Suprapubic skin (tissue), 4 donors: ENCODE results near the gene TRMT11. TPM values are rescaled to one million over a fixed set of nuclear protein-coding genes. Genes with fewer than 3 reads are reported as not detected.

Source experiments
- DNase-seq, 2 donors: peaks; one replicate each; pipeline ENCODE4 v3.0.0-alpha.2; 2019; ENCODE audit warnings: low spot score in 2 of 2
- H3K27ac ChIP-seq: fragments of 200-600 bp; sonication (generic); one replicate; pipeline ENCODE4 v1.5.1; 2019
- H3K27me3 ChIP-seq: fragments of 200-600 bp; sonication (generic); one replicate; pipeline ENCODE4 v1.5.1; 2019
- H3K36me3 ChIP-seq: fragments of 200-600 bp; sonication (generic); one replicate; pipeline ENCODE4 v1.5.1; 2019
- H3K4me1 ChIP-seq: fragments of 200-600 bp; sonication (generic); one replicate; pipeline ENCODE4 v1.5.1; 2019
- H3K4me3 ChIP-seq: fragments of 200-600 bp; sonication (generic); one replicate; pipeline ENCODE4 v1.5.1; 2019; ENCODE audit warnings: mild to moderate bottlenecking
- H3K9me3 ChIP-seq: fragments of 200-600 bp; sonication (generic); one replicate; pipeline ENCODE4 v1.5.1; 2019
- EP300 ChIP-seq: sonication (generic); formaldehyde crosslinking; IDR thresholded peaks from one replicate; pipeline ENCODE4 v1.6.1; 2017; ENCODE audit warnings: antibody characterized with exemption
- POLR2A ChIP-seq, 2 donors: fragments of 450-650 bp; IDR thresholded peaks; one replicate each; pipeline ENCODE4 v1.6.1; 2017; ENCODE audit warnings: antibody characterized with exemption in 2 of 2, mild to moderate bottlenecking in 2 of 2, moderate library complexity in 2 of 2
- POLR2AphosphoS5 ChIP-seq, 3 donors: sonication (generic); formaldehyde crosslinking; IDR thresholded peaks; one replicate each; pipeline ENCODE4 v1.6.1; 2017; ENCODE audit warnings: antibody characterized with exemption in 3 of 3
- WGBS: methylation state at CpG from one replicate; pipeline ENCODE4 v1.1.5; 2018; 5-methylcytosine and 5-hydroxymethylcytosine counted together
- total RNA-seq, 4 donors: library from RNA; depleted of rRNA; stranded (reverse); fragments of >200 nt; gene quantifications; one replicate each; pipeline ENCODE4 v1.1.0, GENCODE V29; 2016
- TF ChIP-seq, protein P1 (sequence below), 2 donors: fragments of 200-600 bp in 1 of 2; fragments of 450-650 bp in 1 of 2; sonication (generic) in 1 of 2; IDR thresholded peaks; one replicate each; pipeline ENCODE4 v1.5.1; 2016 to 2019; ENCODE audit warnings: antibody characterized with exemption in 2 of 2, mild to moderate bottlenecking in 1 of 2, moderate library complexity in 1 of 2

Gene TRMT11
- total RNA-seq, 4 donors from 2014 or later, result 6.6 to 28.4 (median 11.1) TPM

DNA sequence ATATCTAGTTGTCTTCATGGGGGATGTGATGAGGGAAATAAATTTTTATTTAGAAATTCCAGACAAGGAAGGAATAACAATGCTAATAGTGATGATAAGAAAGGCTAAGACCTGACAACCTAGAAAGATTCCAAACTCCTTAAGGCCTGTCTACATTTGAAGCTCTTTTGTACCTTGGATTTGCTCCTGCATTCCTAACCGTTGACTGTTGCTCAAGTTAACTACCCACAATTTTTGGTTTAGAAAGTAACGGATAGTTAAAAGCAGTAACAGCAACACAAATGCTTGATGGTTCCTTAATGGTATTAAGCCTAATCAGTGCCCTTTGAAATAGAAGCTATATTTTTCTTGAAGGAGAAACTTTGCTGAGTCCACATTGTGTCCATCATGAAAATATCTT, 52.9 kb downstream of the TRMT11 start:
- H3K27ac ChIP-seq, result no peak overlapping the region
- WGBS, result 74% methylated on average over 2 of the region's 2 CpGs

DNA sequence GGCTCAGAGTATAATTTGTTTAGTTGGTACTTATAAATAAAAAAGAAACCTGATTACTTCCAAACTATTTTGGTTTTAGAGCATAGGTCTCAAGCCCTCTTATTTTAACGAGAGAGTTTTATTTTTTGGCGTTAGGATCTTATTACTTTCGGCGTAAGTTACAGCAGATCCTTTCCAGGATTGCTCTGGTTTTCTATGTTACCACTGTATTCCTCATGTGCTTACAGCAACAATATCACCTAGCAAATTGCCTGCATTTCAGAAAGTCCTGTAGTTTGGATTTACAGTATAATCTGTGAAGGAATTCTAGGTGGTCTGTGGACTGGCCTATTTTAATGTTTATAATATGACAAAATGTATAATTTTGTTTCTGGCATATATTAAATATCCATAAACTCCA, 54.1 kb downstream of the TRMT11 start:
- H3K27ac ChIP-seq, result no peak overlapping the region
- TF ChIP-seq, protein P1, sequence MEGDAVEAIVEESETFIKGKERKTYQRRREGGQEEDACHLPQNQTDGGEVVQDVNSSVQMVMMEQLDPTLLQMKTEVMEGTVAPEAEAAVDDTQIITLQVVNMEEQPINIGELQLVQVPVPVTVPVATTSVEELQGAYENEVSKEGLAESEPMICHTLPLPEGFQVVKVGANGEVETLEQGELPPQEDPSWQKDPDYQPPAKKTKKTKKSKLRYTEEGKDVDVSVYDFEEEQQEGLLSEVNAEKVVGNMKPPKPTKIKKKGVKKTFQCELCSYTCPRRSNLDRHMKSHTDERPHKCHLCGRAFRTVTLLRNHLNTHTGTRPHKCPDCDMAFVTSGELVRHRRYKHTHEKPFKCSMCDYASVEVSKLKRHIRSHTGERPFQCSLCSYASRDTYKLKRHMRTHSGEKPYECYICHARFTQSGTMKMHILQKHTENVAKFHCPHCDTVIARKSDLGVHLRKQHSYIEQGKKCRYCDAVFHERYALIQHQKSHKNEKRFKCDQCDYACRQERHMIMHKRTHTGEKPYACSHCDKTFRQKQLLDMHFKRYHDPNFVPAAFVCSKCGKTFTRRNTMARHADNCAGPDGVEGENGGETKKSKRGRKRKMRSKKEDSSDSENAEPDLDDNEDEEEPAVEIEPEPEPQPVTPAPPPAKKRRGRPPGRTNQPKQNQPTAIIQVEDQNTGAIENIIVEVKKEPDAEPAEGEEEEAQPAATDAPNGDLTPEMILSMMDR (IDR thresholded peaks at IDR 0.05), result no peak
- no peak for TF ChIP-seq POLR2A (IDR thresholded peaks at IDR 0.05)
- no peak for TF ChIP-seq EP300
- TF ChIP-seq POLR2AphosphoS5 (IDR thresholded peaks at IDR 0.05), result no peak
- peaks cover 22% of the 10 kb centered on the region for H3K36me3 ChIP-seq
- no peaks in the 10 kb centered on the region for H3K4me1 ChIP-seq
- no peak for DNase-seq
- WGBS, result 89% methylated on average over 4 of the region's 4 CpGs
- no peaks in the 10 kb centered on the region for H3K27me3 ChIP-seq
- H3K9me3 ChIP-seq, result no peaks in the 10 kb centered on the region
- H3K4me3 ChIP-seq, result no peak overlapping the region

More for the DNA sequence above, 52.9 kb downstream of the TRMT11 start:
- Histone ChIP-seq H3K36me3 (peaks cover 17% of the 10 kb centered on the region), H3K4me1 (no peaks in the 10 kb centered on the region), H3K27me3 (no peaks in the 10 kb centered on the region), H3K9me3 (no peaks in the 10 kb centered on the region), H3K4me3 (no peak overlapping the region)
- TF ChIP-seq POLR2AphosphoS5 (IDR thresholded peaks at IDR 0.05) (no peak), POLR2A (IDR thresholded peaks at IDR 0.05) (no peak), EP300 (no peak)
- TF ChIP-seq, protein P1 (IDR thresholded peaks at IDR 0.05), result no peak
- no peak for DNase-seq

DNA sequence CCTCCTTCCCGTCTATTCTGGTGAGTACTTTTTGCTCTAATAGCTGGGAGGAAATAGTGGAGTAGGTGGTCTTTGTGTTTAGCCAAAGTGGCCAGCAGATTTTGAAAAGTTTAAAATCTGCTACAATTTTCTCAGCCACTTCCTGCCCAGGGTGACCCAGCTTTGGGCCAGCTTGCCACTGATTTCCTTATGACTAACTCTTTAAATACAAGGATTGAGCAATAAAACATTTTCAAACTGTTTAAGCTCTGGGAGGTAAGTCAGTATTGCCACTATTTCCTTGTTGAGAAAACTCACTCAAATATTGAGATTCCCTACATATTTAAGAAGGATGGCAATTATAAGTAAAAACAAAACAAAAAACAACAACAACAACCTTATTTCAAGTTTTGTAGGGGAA, 54.5 kb downstream of the TRMT11 start:
- Histone ChIP-seq H3K4me1 (no peaks in the 10 kb centered on the region), H3K27me3 (no peaks in the 10 kb centered on the region), H3K36me3 (peaks cover 22% of the 10 kb centered on the region), H3K27ac (no peak overlapping the region), H3K4me3 (no peak overlapping the region), H3K9me3 (no peaks in the 10 kb centered on the region)
- 67% methylated on average over 1 of the region's 1 CpG for WGBS
- TF ChIP-seq EP300 (no peak), POLR2AphosphoS5 (IDR thresholded peaks at IDR 0.05) (no peak), POLR2A (IDR thresholded peaks at IDR 0.05) (no peak)
- TF ChIP-seq, protein P1 (IDR thresholded peaks at IDR 0.05), result no peak
- DNase-seq, result no peak

DNA sequence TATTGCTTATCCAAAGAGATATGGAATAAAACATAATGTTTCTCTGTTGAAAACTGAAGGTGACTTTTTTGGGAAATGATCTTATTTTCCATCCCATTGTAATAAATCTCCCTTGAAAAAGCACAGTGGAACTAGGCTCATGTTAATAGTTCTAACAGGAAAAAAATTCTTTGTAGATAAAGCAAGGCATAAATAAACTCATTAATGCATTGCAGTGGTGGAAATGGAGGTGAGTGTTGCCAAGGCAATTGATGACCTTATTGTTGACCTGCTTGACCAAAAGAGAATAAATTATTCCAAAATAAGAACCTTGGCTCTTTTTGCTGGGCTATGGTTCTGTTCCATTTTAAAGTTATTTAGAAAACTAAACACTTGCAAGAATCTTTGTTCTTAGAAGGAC, 55.2 kb downstream of the TRMT11 start:
- Histone ChIP-seq H3K4me1 (no peaks in the 10 kb centered on the region), H3K27me3 (no peaks in the 10 kb centered on the region), H3K27ac (no peak overlapping the region), H3K9me3 (no peaks in the 10 kb centered on the region), H3K4me3 (no peak overlapping the region), H3K36me3 (peaks cover 20% of the 10 kb centered on the region)
- no peak for DNase-seq
- no peak for TF ChIP-seq POLR2A (IDR thresholded peaks at IDR 0.05)
- TF ChIP-seq POLR2AphosphoS5 (IDR thresholded peaks at IDR 0.05), result no peak
- TF ChIP-seq, protein P1 (IDR thresholded peaks at IDR 0.05), result no peak
- no peak for TF ChIP-seq EP300

DNA sequence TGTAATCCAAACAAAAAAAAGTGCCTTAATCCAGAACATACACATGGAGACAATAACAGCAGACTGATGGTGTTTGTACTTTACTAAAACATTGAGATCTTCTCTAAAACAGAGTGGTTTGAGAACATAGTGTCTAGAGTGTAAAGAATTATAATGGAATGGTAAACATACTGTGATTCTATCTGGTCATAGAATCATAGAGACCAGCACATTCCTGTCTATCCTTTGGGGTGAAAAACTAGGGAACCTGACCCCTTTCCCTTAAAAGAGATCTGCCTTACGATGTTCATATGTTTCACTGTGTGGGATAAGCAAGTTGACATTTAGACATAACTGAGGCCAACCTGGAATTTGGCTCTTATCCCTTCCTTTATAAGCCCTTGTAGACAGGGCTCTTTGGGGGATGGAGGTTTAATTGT, 55.7 kb downstream of the TRMT11 start:
- no peak overlapping the region for H3K4me3 ChIP-seq
- H3K27ac ChIP-seq, result no peak overlapping the region
- H3K27me3 ChIP-seq, result no peaks in the 10 kb centered on the region
- H3K9me3 ChIP-seq, result no peaks in the 10 kb centered on the region
- WGBS, result 92% methylated on average over 1 of the region's 1 CpG
- no peaks in the 10 kb centered on the region for H3K4me1 ChIP-seq
- H3K36me3 ChIP-seq, result peaks cover 15% of the 10 kb centered on the region
- no peak for DNase-seq
- TF ChIP-seq, protein P1 (IDR thresholded peaks at IDR 0.05), result no peak
- TF ChIP-seq EP300 (no peak), POLR2AphosphoS5 (IDR thresholded peaks at IDR 0.05) (no peak), POLR2A (IDR thresholded peaks at IDR 0.05) (no peak)
